GM12873 (cell line): ENCODE data around the gene ZMIZ2.

Experiments used
- TF ChIP-seq, protein P1 (sequence below): IDR thresholded peaks from 2 replicates; pipeline ENCODE4 v1.5.1; 2012; ENCODE audit warnings: low read depth, mild to moderate bottlenecking, moderate library complexity, low read length, control low read depth; ENCODE audit not compliant: insufficient read depth; ENCODE audit errors: missing control alignments

ZMIZ2 gene

GRCh38 chr7:44748045-44748947, at the start of gene ZMIZ2:
ZMIZ2 (plus strand) TSS chr7:44748847; CDS start chr7:44756250, 7,403 bp downstream.
- TF ChIP-seq, protein P1, sequence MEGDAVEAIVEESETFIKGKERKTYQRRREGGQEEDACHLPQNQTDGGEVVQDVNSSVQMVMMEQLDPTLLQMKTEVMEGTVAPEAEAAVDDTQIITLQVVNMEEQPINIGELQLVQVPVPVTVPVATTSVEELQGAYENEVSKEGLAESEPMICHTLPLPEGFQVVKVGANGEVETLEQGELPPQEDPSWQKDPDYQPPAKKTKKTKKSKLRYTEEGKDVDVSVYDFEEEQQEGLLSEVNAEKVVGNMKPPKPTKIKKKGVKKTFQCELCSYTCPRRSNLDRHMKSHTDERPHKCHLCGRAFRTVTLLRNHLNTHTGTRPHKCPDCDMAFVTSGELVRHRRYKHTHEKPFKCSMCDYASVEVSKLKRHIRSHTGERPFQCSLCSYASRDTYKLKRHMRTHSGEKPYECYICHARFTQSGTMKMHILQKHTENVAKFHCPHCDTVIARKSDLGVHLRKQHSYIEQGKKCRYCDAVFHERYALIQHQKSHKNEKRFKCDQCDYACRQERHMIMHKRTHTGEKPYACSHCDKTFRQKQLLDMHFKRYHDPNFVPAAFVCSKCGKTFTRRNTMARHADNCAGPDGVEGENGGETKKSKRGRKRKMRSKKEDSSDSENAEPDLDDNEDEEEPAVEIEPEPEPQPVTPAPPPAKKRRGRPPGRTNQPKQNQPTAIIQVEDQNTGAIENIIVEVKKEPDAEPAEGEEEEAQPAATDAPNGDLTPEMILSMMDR = no peak

- TF ChIP-seq, protein P1 = no peak
These were observed 48.3 kb upstream of the ZMIZ2 start for GRCh38 chr7:44700322-44700721.

DNA sequence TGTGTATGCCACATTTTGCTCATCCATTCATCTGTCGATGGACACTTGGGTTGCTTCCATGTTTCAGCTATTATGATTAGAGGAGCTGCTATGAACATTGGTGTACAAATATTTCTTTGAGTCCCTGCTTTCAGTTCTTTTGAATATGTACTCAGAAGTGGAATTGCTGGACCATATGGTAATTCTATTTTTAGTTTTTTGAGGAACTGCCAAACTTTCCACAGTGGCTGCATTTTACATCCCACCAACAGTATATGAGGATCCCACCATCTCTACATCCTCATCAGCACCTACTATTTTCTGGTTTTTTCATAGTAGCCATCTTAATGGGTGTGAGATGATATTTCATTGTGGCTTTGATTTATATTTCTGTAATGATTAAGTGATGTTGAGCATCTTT, 44.7 kb upstream of the ZMIZ2 start:
- TF ChIP-seq, protein P1 = no peak

GRCh38 chr7:44705434-44705833, 43.2 kb upstream of the ZMIZ2 start:
- TF ChIP-seq, protein P1 = no peak

DNA sequence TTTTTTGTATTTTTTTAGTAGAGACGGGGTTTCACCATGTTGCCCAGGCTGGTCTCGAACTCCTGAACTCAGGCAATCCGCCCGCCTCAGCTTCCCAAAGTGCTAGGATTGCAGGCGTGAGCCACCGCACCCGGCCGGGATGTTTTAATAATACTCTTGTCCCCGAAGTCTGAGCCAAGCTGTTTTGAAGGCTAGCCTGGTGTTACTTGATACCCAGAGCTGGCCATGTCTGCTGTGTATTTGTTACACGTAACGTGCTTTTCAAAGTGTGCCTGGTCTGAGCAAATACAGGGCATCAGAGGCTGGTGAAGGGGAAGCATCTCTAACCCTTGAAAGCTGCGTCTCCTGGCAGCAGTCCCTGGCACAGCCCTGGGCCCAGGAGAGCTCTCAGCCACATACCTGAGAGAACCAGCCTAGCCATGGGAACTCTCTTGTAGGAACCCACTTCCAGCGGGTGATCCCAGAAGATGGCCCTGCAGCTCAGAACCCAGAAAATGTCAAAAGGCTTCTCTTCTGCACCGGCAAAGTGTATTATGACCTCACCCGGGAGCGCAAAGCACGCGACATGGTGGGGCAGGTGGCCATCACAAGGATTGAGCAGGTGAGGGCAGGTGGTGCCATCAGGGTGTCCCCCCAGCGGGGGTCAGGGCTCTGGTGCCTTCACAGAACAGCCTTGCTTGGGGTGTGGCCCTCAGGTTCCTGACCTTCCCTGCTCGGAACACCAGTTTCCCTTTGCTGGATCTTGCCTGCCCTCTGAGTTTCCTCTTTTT, 41.7 kb upstream of the ZMIZ2 start:
- TF ChIP-seq, protein P1 = no peak

DNA sequence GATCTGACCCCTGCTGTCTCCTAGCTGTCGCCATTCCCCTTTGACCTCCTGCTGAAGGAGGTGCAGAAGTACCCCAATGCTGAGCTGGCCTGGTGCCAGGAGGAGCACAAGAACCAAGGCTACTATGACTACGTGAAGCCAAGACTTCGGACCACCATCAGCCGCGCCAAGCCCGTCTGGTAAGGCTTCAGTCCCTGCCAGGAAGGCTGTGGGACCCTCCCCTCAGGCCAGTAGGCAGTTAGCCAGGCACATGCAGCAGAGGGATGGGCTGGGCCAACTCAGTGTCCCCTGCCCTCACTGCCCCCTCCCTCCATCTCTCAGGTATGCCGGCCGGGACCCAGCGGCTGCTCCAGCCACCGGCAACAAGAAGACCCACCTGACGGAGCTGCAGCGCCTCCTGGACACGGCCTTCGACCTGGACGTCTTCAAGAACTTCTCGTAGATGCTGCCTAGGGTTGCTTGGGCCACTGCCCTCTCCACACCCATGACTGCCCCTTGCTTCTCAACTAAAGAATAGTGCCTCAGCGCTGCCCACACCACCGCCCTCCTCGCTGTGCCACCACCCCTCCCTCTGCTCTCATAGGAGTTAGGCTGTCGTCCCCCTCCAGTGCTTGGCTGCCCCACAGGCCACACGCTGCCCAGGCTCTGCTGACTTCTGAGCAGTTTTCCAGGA, 41.0 kb upstream of the ZMIZ2 start:
- TF ChIP-seq, protein P1 = no peak
